KOPT-K1 (cell line): Measurements from ENCODE around the gene POLR3B.

ENCODE experiments used
- H3K27ac ChIP-seq: fragments of 200-600 bp; sonication (generic); 2 replicates; pipeline ENCODE4 v1.5.1; 2016; ENCODE audit warnings: antibody characterized with exemption, mild to moderate bottlenecking, low read depth, low read length; ENCODE audit not compliant: poor library complexity, severe bottlenecking
- H3K36me3 ChIP-seq: fragments of 200-600 bp; sonication (generic); 2 replicates; pipeline ENCODE4 v1.5.1; 2017; ENCODE audit warnings: antibody characterized with exemption, mild to moderate bottlenecking, low read length, moderate library complexity; ENCODE audit not compliant: insufficient read depth
- H3K9me3 ChIP-seq: fragments of 200-600 bp; sonication (generic); 2 replicates; pipeline ENCODE4 v1.5.1; 2017; ENCODE audit warnings: antibody characterized with exemption, low read length, mild to moderate bottlenecking; ENCODE audit not compliant: insufficient read depth, poor library complexity, severe bottlenecking

POLR3B gene

GRCh38 chr12:106331599-106331998, 25.9 kb upstream of the POLR3B start:
- H3K36me3 ChIP-seq = no peaks in the 10 kb centered on the region
- no peak overlapping the region for H3K27ac ChIP-seq
- no peaks in the 10 kb centered on the region for H3K9me3 ChIP-seq

GRCh38 chr12:106332536-106332935, 25.0 kb upstream of the POLR3B start:
- Histone ChIP-seq H3K27ac (no peak overlapping the region), H3K9me3 (no peaks in the 10 kb centered on the region), H3K36me3 (no peaks in the 10 kb centered on the region)

DNA sequence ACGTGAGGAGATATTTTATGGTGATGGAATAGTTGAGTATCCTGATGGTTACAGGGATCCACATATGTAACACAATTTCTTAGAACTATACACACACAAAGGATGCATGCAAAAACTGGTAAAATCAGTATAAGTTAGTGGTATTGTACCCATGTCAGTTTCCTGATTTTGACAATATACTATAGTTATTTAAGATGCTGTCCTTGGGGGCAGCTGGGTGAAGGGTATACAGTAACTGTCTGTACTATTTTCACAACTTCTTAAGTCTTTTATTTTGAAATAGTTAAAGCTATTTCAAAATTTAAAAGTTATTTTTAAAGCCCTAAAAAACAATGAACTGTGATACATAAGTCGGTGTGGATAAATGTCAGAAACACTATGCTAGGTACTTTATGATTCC, 24.5 kb upstream of the POLR3B start:
- no peak overlapping the region for H3K27ac ChIP-seq
- H3K9me3 ChIP-seq = no peaks in the 10 kb centered on the region
- H3K36me3 ChIP-seq = no peaks in the 10 kb centered on the region

- H3K9me3 ChIP-seq = no peaks in the 10 kb centered on the region
- no peaks in the 10 kb centered on the region for H3K36me3 ChIP-seq
- H3K27ac ChIP-seq = no peak overlapping the region
Measured at GRCh38 chr12:106333756-106334155, 23.8 kb upstream of the POLR3B start.

DNA sequence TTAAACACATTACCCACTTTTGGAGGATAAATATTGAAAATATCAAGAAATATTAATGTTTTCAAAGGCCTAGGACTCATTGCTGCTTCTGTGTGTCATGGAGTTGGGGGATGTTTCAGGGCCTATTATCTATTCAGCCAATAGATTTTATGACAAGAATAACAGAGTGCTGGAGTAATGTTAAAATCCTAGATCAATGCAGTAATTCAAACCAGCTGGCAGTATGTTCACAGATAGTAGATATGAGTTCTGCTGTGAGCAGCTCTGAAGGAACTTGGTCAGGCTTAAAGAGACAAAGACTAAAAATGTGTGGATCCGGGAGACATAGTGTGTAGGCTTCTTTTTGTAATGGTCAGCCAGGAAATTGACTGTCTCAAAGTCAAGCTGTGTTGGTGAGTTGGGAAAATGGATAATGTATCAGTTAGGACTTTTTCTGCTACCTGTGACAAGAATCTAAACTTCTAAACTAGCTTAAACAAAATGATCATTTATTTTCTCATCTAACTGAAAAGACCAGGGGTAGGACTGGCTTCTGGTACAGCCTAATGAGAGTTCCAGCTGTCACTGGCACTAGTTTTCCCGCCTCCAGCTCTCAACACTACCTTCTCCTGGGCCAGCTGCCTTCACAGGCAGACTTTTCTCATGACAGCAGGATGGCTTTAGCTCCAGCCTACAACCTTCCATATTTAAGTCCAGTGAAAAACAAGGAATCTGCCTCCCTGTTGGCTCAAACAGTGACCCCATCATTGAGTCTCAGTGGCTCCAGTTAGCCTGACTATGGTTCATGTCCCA, 16.3 kb upstream of the POLR3B start:
- no peak overlapping the region for H3K27ac ChIP-seq
- no peaks in the 10 kb centered on the region for H3K36me3 ChIP-seq
- no peaks in the 10 kb centered on the region for H3K9me3 ChIP-seq

GRCh38 chr12:106342397-106343213, 14.9 kb upstream of the POLR3B start:
- Histone ChIP-seq H3K36me3 (no peaks in the 10 kb centered on the region), H3K9me3 (no peaks in the 10 kb centered on the region), H3K27ac (no peak overlapping the region)

DNA sequence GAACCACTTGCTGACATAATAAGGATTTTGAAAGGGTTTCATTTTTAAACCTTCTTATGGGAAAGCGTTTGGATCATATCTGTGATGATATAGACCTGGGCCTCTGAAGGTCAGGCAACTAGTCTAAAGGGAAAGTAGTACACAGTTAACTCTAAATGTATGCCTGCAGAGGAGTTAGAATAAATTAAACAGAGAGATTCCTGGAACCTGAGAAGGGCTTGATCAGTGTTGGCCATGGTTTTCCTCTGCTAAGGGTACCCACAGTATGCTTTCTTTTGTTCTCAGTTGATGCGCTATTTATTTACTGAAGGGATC, 14.4 kb upstream of the POLR3B start:
- Histone ChIP-seq H3K27ac (no peak overlapping the region), H3K9me3 (no peaks in the 10 kb centered on the region), H3K36me3 (no peaks in the 10 kb centered on the region)

GRCh38 chr12:106344131-106344530, 13.4 kb upstream of the POLR3B start:
- Histone ChIP-seq H3K36me3 (no peaks in the 10 kb centered on the region), H3K27ac (no peak overlapping the region), H3K9me3 (no peaks in the 10 kb centered on the region)

DNA sequence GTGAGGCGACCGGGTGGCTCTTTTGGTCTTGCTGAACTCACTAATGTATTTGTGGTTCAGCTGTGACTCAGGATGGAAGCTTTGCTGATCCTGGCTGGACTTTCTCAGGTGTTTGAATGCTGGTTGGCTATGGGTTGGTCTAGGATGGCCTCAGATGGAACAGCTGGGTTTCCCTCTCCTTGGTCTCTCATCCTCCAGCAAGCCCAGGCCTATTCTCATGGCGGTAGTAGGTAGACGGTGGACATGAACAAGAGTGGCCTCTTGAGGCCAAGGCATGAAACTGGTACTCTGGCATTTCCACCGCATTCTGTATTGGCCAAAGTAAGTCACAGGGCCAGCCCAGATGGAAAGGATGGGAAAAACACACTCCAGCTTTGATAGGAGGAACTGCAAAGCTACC, 11.8 kb upstream of the POLR3B start:
- H3K36me3 ChIP-seq = no peaks in the 10 kb centered on the region
- no peak overlapping the region for H3K27ac ChIP-seq

GRCh38 chr12:106348411-106348810, 9.1 kb upstream of the POLR3B start:
- Histone ChIP-seq H3K27ac (no peak overlapping the region), H3K36me3 (no peaks in the 10 kb centered on the region), H3K9me3 (no peaks in the 10 kb centered on the region)

More for the DNA sequence above, 11.8 kb upstream of the POLR3B start:
- H3K9me3 ChIP-seq = no peaks in the 10 kb centered on the region

GRCh38 chr12:106353175-106353574, 4.4 kb upstream of the POLR3B start:
- Histone ChIP-seq H3K9me3 (no peaks in the 10 kb centered on the region), H3K36me3 (no peaks in the 10 kb centered on the region), H3K27ac (no peak overlapping the region)

DNA sequence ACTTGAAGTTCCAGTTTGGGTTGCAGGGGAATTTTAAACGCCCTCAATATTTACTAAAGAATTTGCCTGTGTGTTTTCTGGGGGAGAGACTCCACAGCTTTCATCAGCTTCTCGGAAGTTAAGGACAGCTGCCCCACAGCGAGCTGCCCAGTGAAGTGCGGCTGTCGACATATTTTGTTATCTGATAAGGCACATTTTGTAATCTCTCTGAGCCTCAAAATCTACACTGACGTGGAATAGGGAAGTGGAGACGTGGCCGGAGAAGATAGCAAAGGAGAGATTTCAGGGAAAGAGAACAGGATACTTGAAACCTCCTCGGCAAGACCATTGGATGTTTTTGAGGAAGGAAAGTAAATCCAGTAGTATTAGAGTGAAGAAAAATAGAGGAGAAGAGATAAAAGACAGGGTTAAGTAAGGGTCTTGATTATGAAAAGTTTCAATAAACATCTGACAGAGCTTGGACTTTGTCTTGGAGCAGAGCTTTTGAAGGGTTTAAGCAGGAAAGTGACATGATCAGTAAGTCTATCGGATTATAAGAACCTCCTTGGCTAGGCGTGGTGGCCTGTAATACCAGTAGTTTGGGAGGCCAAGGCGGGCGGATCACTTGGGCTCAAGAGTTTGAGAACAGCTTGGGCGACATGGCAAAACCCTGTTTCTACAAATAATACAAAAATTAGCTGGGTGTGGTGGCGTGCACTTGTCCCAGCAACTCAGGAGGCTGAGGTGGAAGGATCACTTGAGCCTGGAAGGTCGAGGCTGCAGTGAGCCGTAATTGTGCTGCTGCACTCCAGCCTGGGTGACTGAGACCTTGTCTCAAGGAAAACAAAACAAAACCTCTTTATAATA, 1.1 kb downstream of the POLR3B start:
- no peaks in the 10 kb centered on the region for H3K36me3 ChIP-seq
- peak overlapping the region; percentile 77 for H3K27ac ChIP-seq

DNA sequence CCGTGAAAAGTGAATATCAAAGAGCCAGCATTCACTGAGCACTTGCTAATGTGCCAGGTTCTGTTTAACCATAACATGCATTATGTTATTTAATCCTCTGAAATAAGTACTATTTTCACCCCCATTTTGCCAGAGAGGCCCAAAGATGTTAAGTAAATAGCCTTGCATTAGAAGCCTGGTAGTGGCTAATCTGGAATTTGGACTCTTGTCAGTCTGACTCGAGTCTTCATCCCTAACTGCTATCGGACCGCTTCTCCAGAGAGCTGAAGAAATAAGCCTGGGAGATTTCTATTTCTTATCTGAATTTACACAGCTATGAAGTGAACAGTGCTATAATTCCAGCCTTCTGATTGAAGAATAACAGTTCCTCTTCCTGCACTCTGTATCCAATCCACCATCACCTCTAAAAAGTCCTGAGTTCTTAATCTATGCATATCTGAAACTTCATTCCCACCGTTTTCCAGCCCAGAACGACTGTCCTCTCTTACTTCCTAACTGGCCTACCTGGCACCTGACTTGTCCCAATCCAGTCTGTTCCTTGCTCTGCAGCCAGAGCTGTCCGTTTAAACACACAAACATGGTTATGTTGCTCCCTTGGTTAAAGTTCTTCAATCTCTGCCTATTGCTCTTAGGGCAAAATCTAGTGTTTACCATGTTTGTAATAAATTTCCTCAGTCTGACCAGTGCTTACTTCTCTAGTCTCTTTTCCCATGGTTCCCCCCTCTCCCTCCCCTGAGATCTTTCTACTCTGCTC, 2.3 kb downstream of the POLR3B start:
- Histone ChIP-seq H3K36me3 (peaks cover 9% of the 10 kb centered on the region; the same call in 1 of the 2 replicates), H3K27ac (no peak overlapping the region), H3K9me3 (no peaks in the 10 kb centered on the region)

More for the DNA sequence above, 1.1 kb downstream of the POLR3B start:
- H3K9me3 ChIP-seq = no peaks in the 10 kb centered on the region

DNA sequence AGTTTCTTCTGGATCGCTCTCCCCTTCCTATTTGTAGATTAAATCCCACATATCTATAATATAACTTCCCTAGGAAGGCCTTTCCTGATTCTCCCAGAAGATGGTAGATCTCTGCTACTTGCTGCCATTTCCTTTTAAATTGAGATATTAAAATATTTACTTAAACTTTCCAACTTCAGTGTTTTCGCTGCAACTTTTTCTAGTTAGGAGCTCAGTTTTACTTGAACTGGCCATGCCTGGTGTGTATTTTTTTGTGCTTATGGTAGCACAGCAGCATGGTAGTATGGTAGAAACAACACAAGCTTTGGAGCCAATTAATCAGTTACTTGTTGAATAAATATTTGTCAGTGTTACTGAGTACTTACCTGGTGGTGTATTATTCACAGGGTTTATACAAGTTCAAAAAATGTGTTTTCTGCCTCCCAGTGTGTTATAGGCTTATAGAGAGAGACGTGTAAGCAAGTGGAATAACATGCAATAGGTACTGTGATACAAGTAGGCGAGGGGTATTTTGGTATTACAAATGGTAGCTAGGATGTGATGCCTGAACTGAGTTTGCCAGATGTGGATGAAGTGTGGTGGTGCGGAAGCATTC, 2.9 kb downstream of the POLR3B start:
- Histone ChIP-seq H3K9me3 (no peaks in the 10 kb centered on the region), H3K36me3 (peaks cover 14% of the 10 kb centered on the region; the same call in 1 of the 2 replicates), H3K27ac (no peak overlapping the region)
